HL-60/S4 treated with phorbol 12-myristate 13-acetate at 8.2 ng/mL for 4 days and 3 days (cell line): ENCODE data around the gene SSBP1.

Experiments used
- in situ Hi-C: fragments of 300-500 bp; cut with MboI; formaldehyde crosslinking; loops from 2 replicates; pipeline ENCODE4 v1.15.0; 2022; ENCODE audit warnings: low sequenced_read_pairs

Gene SSBP1

GRCh38 chr7:141754939-141755338, 16.8 kb downstream of the SSBP1 start:
- in situ Hi-C loops, result loop anchor here (25.0 kb wide), 1 partner anchor 432 kb away; no protein-coding TSS in a partner anchor

GRCh38 chr7:141763797-141764196, 25.6 kb downstream of the SSBP1 start, which contains the start of gene TAS2R3:
Gene TAS2R3, plus strand, starts transcription at chr7:141764097. Its CDS starts 62 bp downstream, at chr7:141764159.
- in situ Hi-C loops, result loop anchor here (25.0 kb wide), 1 partner anchor 424 kb away; no protein-coding TSS in a partner anchor

- in situ Hi-C loops, result loop anchor here (25.0 kb wide), 1 partner anchor 417 kb away; no protein-coding TSS in a partner anchor
Measured at GRCh38 chr7:141770083-141770583, 32.0 kb downstream of the SSBP1 start.

GRCh38 chr7:141776374-141776773, 38.2 kb downstream of the SSBP1 start, which contains the start of gene TAS2R4:
Gene TAS2R4, plus strand, starts transcription at chr7:141776674. Its CDS starts 1,815 bp downstream, at chr7:141778489.
- in situ Hi-C loops, result no loop called here

GRCh38 chr7:141785706-141786552, 47.8 kb downstream of the SSBP1 start:
- in situ Hi-C loops, result no loop called here

- in situ Hi-C loops, result no loop called here
Measured at GRCh38 chr7:141788296-141788695, 50.1 kb downstream of the SSBP1 start.

GRCh38 chr7:141789917-141790316, 51.8 kb downstream of the SSBP1 start, which contains the start of gene TAS2R5:
Gene TAS2R5, plus strand, starts transcription at chr7:141790217. Its CDS starts 145 bp downstream, at chr7:141790362.
- in situ Hi-C loops, result no loop called here

GRCh38 chr7:141792526-141792925, 54.4 kb downstream of the SSBP1 start:
- in situ Hi-C loops, result no loop called here
